B cell (primary cell): ENCODE results near the gene ASB17.

Experiments used
- CTCF ChIP-seq: fragments of 200-600 bp; IDR thresholded peaks from one replicate; pipeline ENCODE4 v1.8.0; 2022; ENCODE audit warnings: antibody characterized with exemption, mild to moderate bottlenecking
- EZH2 ChIP-seq: IDR thresholded peaks from 2 replicates; pipeline ENCODE4 v1.6.1; 2012; ENCODE audit warnings: borderline replicate concordance, low read depth, mild to moderate bottlenecking, moderate library complexity, low read length; ENCODE audit not compliant: insufficient read depth, poor library complexity, severe bottlenecking

- TF ChIP-seq EZH2 = no peak
- no peak for TF ChIP-seq CTCF
These were observed 52.2 kb downstream of the ASB17 start for GRCh38 chr1:75879985-75880384.
